Measurements from ENCODE around the gene G2E3.
"Not testable (repeated sequence)": the region's sequence is repeated elsewhere in the genome, so short reads cannot be mapped to it uniquely, and the experiment has no call there.

G2E3 gene

DNA sequence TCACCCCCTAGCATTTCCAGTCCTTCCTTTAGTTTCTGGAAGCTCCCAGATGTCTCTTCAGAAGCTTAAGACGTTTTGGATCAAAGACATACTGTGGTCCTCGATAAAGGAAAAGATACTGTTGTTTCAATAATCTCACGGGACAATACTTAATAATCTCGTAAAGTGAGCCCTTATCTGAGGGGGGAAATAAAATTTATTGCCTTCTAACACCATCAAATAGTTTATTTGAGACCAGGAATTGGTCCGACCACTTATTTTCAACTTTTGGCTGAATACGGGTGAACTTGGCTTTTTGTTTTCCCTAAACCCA lies 640 bp upstream of the G2E3 start:
- DNase-seq (ENCODE audit: low read depth in 2 of 2, low spot score in 1 of 2), result no peak

DNA sequence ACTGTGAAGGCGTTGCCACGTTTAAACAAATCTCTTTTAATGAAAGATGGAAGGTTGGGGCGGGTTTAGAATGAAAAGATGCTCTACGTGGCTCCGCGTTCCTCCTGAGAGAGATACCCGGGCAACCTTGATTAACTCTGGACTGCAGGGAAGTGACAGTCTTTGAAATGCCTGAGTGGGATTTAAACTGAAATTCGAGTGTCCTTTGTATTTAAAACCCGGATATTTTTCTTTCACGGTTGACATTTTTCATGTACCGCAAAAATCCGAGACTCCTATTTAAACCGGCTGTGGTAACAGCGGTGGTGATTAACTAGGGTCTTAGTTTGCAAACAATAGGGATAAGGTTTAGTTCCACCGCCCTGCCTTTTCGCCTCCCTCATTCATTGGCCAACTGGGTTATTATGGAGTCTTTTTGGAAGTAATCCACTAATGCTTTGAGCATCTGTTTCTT lies 707 bp downstream of the G2E3 start:
- DNase-seq (ENCODE audit: low read depth in 2 of 2, low spot score in 1 of 2), result no peak

DNA sequence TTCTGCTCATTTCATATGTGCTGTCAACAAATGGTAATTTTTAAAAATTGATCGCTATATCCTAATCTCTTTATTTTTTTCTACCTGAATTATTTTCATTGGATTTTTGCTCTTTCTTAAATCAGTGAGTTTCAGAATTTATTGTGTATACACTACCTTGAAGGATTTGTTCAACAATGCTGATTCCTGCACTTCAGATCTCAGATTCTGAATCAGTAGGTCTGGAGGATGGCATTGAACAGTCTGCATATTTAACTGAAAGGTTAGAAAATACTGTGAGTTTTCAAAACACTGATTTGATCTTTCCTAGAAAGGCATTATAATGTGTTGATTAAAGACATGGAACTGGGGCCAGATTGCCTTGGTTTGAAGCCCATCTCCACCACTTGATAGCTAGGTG lies 1.6 kb downstream of the G2E3 start:
- DNase-seq (ENCODE audit: low read depth in 2 of 2, low spot score in 1 of 2), result no peak

DNA sequence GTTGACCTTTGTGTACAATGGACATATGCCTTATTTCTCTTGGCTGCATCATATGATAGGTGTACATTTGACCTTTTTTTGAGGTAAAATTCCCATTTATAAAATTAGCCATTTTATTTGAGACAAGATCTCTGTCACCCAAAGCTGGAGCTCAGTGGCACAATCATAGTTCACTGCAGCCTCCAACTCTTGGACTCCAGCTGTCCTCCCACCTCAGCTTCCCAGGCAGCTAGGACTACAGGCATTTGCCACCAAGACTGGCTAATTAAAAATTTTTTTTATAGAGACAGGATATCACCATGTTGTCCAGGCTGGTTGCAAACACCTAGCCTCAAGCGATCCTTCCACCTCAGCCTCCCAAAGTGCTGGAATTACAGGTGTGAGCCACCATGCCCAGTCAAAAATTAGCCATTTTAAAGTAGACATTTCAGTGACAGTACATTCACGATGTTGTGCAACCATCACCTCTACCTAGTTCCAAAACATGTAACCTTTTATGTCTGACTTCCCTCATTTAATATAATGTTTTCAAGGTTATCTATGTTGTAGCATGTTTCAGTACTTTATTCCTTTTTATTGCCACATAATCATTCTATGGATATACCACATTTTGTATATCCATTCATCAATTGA lies 5.4 kb downstream of the G2E3 start:
- no peak for DNase-seq (ENCODE audit: low read depth in 2 of 2, low spot score in 1 of 2)

DNA sequence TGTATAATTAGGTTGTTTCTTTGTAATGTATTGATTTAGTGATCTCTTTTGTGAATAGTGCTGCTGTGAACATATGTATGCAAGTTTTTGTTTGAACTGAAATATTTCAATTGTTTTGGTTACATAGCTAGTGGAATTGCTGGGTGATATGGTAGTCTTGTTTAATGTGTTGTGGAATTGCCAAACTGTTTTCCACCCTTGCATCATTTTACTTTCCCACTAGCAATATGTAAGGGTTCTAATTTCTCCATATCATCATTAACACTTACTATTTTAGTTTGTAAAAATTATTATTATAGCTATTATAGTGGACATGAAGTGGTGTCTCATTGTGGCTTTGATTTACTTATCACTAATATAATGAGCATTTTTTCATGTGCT lies 5.9 kb downstream of the G2E3 start:
- no peak for DNase-seq (ENCODE audit: low read depth in 2 of 2, low spot score in 1 of 2)

DNA sequence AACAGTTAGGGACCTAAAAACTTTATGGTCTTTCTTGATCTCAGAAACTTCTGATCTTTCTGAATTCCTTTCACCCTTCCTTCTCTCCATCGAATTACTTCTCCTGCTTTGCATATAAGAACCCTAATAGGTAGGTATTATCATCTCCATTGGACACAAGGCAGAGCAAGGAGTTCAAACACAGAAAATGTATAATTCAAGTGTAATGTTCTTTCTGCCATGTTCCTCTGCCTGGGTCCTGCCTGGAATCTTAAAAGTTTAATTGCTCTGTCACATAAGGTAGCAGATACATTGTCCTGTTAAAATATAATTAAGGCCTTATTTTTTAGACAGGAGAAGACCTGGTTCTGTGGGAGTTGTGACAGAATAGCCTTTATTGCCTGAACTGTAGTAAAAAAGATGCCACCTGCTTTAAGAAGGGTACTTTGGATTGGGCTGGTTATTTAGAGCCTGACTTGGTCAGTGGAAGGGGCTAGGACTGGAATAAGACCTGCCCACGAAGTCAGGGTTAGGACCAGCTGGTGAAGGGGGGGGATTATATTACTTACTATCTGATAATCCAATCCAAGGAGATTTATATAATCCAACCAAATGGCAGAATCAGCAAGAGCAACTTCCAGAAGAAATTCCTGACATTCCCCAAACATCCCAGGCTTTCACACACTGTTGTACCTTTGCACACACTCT lies 10.4 kb downstream of the G2E3 start:
- no peak for DNase-seq (ENCODE audit: low read depth in 2 of 2, low spot score in 1 of 2)

DNA sequence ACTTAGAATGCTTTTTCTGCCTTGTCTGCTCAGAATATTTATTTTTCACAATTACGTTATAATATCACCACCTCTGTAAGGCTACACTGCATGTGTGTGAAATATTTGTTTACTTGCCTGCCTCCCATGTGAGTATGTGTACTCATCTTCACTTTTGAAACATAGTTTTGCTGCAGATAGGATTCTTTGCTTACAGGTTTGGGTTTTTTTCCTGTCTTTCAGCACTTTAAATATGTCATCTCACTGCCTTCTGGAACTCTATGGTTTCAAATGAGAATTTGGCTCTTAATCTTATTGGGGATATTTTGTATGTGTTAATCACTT lies 10.9 kb downstream of the G2E3 start:
- no peak for DNase-seq (ENCODE audit: low read depth in 2 of 2, low spot score in 1 of 2)

DNA sequence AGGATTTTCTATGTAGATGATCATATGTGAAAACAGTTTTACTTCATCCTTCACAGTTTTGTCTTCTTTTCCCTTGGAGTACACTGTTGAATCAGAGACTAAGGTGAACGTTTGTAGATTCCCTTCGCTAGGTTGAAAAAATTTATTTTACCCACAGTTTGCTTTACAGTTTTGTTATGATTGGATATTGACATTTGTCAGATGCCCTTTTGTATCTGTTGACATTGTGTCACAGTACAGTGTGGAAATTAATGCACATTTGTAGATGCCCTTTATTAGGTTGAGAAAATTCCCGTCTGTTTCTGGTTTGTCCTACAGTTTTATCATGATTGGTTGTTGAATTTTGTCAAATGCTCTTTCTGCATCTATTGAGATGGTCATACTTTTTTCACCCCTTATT lies 13.3 kb downstream of the G2E3 start:
- DNase-seq (ENCODE audit: low read depth in 2 of 2, low spot score in 1 of 2), result no peak

DNA sequence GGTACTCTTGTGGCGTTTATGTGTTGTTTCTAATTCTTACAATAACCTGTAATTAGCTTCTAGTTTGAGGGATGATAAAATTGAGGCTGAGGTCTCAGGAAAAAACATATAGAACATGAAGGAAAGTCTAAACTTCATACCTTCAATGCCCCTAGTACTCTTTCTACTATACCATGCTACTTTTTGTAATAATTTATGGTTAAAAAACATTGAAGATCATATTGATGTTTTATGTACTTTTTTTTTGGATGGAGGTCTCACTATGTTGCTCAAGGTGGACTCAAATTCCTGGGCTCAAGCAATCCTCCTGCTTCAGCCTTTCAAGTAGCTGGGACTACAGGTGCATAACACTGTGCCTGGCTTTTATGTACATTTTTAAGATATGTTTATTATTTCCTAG lies 13.8 kb downstream of the G2E3 start:
- no peak for DNase-seq (ENCODE audit: low read depth in 2 of 2, low spot score in 1 of 2)

DNA sequence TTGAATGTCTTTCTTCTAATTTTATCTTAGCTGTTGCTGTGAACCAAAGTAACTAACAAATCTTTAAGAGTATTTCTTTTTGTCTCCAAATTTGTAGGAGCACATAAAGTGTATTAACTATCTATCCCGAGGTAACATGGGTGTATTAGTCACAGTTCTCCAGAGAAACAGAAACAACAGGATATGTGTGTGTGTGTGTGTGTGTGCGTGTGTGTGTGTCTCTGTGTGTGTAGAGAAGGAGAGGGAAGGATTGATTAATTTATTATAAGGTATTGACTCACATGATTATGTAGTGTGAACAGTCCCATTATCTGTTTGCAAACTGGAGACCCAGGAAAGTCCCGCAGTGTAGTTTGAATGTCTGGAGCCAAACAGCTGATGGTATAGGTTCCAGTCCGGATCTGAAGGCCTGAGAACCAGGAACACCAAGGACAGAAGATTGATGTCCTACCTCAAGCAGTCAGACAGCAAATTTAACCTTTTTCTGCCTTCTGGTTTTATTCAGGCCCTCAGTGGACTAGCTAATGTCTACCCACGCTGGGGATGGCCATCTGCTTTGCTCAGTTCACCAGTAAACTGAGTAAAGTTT lies 14.4 kb downstream of the G2E3 start:
- DNase-seq (ENCODE audit: low read depth in 2 of 2, low spot score in 1 of 2), result no peak

DNA sequence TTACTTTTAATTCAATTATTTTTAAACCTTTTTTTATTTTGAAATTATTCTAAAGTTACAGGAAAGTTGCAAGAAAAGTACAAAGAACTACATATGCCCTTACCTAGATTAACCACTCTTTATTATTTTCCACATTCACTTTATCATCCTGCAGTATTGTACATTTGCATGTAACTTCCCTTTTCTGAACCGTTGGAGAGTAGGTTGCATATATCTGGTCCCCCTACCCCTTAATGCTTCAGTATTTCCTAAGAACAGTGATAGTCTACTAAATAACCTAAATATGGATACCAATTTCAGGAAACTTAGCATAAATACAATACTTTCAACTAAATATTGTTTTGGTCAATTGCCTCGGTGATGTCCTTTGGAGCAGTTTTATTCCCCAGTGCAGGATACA lies 15.0 kb downstream of the G2E3 start:
- no peak for DNase-seq (ENCODE audit: low read depth in 2 of 2, low spot score in 1 of 2)

DNA sequence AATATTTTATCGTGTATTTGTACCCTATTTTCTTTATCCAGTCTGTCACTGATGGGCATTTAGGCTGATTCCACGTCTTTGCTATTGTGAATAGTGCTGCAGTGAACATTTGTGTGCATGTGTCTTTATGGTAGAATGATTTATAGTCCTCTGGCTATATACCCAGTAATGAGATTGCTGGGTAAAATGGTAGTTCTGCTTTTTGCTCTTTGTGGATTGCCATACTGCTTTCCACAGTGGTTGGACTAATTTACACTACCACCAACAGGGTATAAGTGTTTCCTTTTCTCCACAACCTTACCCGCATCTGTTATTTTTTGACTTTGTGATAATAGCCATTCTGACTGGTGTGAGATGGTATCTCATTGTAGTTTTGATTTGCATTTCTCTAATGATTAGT lies 15.8 kb downstream of the G2E3 start:
- DNase-seq (ENCODE audit: low read depth in 2 of 2, low spot score in 1 of 2), result not testable (repeated sequence)

DNA sequence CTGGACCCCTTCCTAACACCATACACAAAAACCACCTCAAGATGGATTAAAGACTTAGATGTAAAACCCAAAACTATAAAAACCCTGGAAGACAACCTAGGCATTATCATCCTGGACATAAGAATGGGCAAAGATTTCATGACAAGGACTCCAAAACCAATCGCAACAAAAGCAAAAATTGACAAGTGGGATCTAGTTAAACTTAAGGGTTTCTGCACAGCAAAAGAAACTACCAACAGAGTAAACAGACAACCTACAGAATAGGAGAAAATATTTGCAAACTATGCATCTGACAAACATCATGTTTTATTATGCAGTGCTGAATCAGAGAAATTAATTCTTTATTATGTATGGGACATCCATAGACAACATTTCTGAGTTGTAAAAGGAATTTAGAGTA lies 17.4 kb downstream of the G2E3 start:
- DNase-seq (ENCODE audit: low read depth in 2 of 2, low spot score in 1 of 2), result not testable (repeated sequence)

DNA sequence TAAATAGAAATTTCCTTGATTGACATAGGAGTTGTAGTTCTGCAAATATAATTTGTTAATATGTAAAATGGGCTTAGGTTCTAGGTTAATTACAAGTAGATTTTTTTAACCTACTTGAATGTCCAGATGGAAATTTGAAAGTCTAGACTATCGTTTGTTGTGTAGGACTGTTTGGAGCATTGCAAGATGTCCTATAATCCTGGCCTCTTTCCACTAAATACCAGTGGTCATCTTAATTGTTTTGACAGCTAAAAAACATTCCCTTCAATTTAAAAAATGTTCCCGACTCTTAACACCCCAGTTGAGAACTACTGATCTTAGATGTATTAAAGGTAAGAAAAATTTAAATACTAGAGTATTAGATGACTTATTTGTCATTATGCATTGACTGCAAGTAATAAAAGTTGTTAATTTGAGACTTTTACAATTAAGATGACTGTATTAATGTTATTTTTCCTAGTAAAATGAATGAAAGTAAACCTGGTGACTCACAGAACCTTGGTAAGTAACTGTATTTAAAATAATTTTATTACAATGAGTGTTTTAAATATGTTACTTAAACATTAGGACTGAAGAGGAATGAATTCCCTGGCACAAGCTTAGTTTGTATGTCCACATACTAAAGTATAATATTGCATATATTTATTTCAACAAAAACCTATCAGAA lies 21.8 kb downstream of the G2E3 start:
- DNase-seq (ENCODE audit: low read depth in 2 of 2, low spot score in 1 of 2), result no peak

DNA sequence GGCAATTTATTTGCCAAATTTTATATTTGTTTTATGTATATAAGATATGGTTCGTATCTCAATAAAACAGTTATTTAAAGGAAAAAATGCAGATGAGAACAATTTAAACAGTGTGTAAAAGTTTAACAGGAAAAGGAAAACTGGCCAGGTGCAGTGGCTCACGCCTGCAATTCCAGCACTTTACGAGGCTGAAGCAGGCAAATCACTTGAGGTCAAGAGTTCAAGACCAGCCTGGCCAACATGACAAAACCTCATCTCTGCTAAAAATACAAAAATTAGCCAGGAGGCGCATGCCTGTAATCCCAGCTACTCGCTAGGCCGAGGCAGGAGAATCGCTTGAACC lies 22.3 kb downstream of the G2E3 start:
- no peak for DNase-seq (ENCODE audit: low read depth in 2 of 2, low spot score in 1 of 2)

DNA sequence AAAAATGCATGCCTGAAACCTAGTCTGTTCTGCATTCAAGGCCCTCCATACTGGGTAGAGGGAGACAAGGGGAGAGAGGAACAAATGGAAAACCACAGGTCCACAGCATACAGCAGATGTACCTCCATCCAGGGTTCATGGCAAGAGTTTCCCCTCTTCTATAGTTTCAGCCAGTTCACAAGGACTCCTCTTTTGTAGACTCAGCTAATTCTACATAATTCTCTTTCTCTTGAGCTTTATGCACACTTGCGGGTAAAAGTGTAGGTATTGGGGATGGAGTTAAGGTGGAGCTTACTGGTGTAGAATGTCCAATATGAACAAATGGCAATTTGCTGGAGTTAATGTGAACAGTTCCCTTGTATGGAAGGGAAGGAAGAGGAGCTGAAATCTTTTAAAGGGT lies 23.4 kb downstream of the G2E3 start:
- no peak for DNase-seq (ENCODE audit: low read depth in 2 of 2, low spot score in 1 of 2)

DNA sequence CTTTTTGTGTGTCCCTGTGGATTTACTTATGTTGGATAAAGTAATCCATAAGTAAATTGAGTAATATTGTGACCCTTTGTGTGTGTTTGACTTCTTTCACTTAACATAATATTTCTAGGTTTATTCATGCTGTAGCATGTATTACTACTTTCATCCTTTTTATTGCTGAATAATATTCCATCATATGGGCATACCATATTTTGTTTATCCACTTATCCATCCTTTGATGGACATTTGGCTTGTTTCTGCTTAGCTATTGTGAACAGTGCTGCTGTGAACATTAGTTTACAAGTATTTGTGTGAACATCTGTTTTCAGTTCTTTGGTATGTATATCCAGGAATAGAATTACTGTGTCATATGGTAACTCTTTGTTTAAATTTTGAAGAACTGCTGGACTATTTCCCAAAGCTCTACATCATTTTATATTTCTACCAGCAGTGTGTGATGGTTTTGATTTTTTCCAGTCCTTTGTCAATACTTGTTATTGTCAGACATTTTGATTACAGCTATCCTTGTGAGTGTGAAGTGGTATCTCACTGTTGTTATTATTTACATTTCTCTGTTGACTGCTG lies 25.2 kb downstream of the G2E3 start:
- DNase-seq (ENCODE audit: low read depth in 2 of 2, low spot score in 1 of 2), result no peak

DNA sequence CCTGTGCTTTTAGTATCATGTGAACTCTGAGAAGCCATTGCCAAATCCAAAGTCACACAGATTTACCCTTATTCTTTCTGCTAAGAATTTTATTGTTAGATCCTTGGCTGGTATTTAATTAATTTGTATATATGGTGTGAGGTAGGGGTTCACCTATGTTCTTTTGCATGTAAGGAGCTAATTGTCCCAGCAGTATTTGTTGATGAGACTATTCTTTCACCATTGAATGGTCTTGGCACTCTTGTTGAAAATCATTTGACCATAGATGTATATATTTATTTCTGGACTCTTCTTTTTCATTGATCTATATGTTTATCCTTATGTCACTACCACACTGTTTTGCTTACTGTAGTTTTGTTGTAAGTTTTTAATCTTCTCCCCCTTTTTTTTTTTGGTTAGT lies 26.2 kb downstream of the G2E3 start:
- no peak for DNase-seq (ENCODE audit: low read depth in 2 of 2, low spot score in 1 of 2)

DNA sequence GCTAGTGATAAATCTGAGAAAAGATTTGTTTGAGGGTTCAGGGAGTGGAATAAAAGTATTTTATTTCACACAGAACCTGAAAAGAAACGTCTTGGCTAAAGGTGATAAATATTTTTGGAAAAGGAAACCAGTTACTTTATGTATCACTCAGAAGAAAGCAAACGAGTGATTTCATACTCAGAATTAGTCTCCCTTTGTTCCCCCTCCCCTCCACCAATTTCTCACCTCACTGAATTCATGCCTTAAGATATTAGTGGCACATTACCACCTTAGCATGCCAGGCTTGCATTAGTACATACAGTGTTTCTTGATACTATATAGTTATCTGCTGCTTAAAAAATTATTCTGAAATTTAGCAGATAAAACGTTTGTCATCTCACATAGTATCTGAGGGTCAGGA lies 28.2 kb downstream of the G2E3 start:
- no peak for DNase-seq (ENCODE audit: low read depth in 2 of 2, low spot score in 1 of 2)

DNA sequence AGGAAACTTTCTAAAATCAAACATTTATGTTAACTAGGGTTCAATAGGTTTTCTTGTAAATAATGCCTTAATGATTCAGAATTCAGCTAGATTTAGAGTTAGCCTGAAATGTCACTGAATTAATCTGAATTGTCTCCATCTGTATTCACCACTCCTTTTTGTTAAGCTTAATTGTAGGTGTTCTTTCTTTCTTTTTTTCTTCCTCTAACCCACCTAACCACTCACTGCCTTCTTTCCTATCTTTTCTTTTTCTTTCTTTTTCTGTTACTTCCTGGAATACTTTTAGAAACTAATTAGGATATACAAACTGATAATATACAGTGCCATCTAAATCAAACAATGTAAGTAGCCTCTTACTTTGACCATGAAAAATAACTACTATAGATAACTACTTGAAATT lies 29.9 kb downstream of the G2E3 start:
- no peak for DNase-seq (ENCODE audit: low read depth in 2 of 2, low spot score in 1 of 2)

DNA sequence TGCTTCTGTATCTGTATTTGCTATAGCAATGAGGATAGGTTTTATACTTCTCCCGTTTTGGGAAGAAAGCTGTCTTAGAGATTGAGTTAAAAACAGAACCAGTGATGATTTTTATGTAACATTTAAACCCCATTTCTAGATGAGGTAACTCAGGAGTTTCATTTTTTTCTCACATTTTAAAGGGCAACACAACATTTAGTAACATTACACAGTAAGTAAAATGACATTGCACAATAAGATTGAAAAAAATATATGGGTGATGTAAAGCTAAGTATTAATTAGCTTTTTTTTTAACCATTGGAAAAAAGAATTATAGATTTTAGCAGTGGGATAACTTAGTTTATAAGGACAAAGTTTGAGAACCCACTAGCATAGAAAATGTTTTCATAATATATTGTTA lies 38.0 kb downstream of the G2E3 start:
- no peak for DNase-seq (ENCODE audit: low read depth in 2 of 2, low spot score in 1 of 2)

DNA sequence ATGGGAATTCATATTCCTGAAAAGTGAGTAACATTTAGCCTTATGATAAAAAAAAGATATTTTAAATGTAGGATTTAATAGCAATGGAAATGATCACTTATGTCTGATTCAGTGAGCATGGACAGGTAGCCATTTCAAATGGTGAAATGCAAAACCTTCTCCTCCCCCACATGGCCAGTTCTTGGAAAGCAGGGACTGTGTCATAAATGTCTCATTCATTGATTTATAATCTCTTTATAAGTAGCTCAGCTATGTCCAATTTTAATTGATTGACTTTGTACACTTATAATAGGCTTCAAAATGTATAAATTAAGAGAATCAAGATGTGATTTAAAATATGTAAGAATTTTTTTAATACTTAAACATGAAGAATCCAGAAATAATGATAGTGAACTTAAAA lies 38.5 kb downstream of the G2E3 start:
- no peak for DNase-seq (ENCODE audit: low read depth in 2 of 2, low spot score in 1 of 2)

Measured in stimulated activated CD8-positive, alpha-beta memory T cell treated with anti-CD3 and anti-CD28 coated beads, Interleukin-4, amount 100 ng/mL, for 4 hours (primary cell).